DMS153 treated with DMSO at 0.1 percent for 48 hours (cell line): ENCODE measurements around the gene PTPRG.

Experiments
- DNase-seq: peaks from one replicate; lab custom pipeline; 2025; ENCODE audit not compliant: unreplicated experiment; lab: John Stamatoyannopoulos, UW

Gene PTPRG

GRCh38 chr3:62167566-62168262 is 606.3 kb downstream of the PTPRG start:
- DNase-seq = no peak

GRCh38 chr3:62168356-62168755 is 607.0 kb downstream of the PTPRG start:
- no peak for DNase-seq

- DNase-seq = no peak
These were observed 608.7 kb downstream of the PTPRG start for GRCh38 chr3:62169906-62170660.

- DNase-seq = no peak
These were observed 610.4 kb downstream of the PTPRG start for GRCh38 chr3:62171789-62172188.

GRCh38 chr3:62172199-62172598 is 610.8 kb downstream of the PTPRG start:
- no peak for DNase-seq

- no peak for DNase-seq
These were observed 612.7 kb downstream of the PTPRG start for GRCh38 chr3:62173939-62174515.

- DNase-seq = no peak
These were observed 613.8 kb downstream of the PTPRG start for GRCh38 chr3:62175161-62175560.

- DNase-seq = no peak
These were observed 616.7 kb downstream of the PTPRG start for GRCh38 chr3:62178032-62178431.

- no peak for DNase-seq
These were observed 617.6 kb downstream of the PTPRG start for GRCh38 chr3:62178739-62179600.

- no peak for DNase-seq
These were observed 619.1 kb downstream of the PTPRG start for GRCh38 chr3:62180514-62180913.

- no peak for DNase-seq
These were observed 621.7 kb downstream of the PTPRG start for GRCh38 chr3:62183087-62183486.

GRCh38 chr3:62183969-62184368 is 622.6 kb downstream of the PTPRG start:
- no peak for DNase-seq

GRCh38 chr3:62184559-62184958 is 623.2 kb downstream of the PTPRG start:
- DNase-seq = no peak

GRCh38 chr3:62187022-62187431 is 625.7 kb downstream of the PTPRG start:
- DNase-seq = no peak

- peak; percentile 43 for DNase-seq
These were observed 627.5 kb downstream of the PTPRG start for GRCh38 chr3:62188681-62189375.

GRCh38 chr3:62189376-62189698 is 628.0 kb downstream of the PTPRG start:
- no peak for DNase-seq

GRCh38 chr3:62192891-62193290 is 631.5 kb downstream of the PTPRG start:
- no peak for DNase-seq

- DNase-seq = no peak
These were observed 632.4 kb downstream of the PTPRG start for GRCh38 chr3:62193586-62194345.

- DNase-seq = no peak
These were observed 636.1 kb downstream of the PTPRG start for GRCh38 chr3:62197350-62198012.

- DNase-seq = no peak
These were observed 637.8 kb downstream of the PTPRG start for GRCh38 chr3:62199126-62199525.
